Iris pigment epithelial cell (primary cell): ENCODE results near the gene MAPK7.
"Not testable (repeated sequence)": the region's sequence is repeated elsewhere in the genome, so short reads cannot be mapped to it uniquely, and the experiment has no call there.

Source experiments
- DNase-seq: peaks from one replicate; pipeline ENCODE4 v3.0.0-alpha.2; 2011; ENCODE audit warnings: low read depth

The MAPK7 gene

GRCh38 chr17:19343256-19343630, 35.1 kb upstream of the MAPK7 start:
- DNase-seq, result no peak

- no peak for DNase-seq
These were observed 34.6 kb upstream of the MAPK7 start for GRCh38 chr17:19343671-19344151.

GRCh38 chr17:19344311-19345066, 33.8 kb upstream of the MAPK7 start:
- DNase-seq, result no peak

DNA sequence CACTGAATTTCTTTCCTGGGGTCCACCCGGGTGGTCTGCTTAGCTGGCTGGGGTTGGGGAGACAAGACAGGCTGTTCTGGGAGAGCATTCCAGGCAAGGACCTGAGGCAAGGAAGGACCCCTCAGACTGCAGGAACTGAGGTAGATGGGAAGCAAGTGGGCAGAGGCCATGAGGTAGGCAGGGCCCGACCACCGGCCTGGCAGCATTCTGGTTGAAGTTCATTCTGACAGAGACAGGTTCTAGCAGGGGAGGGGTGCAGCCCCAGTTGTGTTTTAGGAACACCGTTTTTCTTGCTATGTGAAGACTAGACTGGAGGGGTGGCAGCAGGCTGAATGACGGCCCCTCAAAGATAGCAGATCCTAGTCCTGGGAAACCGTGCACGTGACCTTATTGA, 33.2 kb upstream of the MAPK7 start:
- DNase-seq, result no peak

DNA sequence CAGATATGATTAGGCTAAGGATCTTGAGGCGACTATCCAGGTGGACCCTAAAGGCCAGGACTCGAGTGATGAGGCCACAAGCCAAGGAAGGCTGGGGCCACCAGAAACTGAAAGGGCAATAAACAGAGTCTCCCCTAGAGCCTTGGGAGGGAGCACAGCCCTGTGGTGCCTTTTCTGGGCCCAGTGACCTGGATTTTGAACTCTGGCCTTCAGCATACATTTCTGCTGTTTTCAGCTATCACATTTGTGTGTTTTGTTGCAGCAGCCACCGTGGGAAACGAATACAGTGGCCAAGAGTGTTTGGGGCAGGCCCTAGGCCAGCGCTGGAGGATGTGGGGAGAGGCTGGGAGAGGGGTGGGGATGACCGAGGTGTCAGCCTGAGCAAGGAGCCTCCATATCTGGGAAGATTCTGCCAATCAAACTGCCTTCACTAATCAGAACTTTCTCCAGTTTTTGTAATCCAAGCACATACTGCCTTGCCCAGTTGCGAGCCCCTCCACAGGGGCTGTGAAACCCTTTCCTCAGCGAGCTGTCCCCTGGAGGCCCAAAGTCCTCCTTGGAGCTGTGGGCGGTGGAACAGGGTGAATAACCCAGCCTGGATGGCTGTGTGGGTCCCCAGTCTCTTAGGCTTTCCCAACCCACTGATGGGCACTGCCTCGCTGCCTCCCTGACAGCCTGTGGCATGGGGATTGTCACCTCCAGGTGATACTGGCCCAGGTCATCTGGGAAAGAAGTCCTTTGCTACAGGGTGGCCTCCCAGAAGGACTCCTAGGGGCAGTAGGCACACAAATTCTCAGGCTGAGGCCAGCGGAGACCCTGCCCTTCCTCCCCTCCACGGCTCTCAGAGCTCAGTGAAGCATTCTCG, 32.6 kb upstream of the MAPK7 start:
- DNase-seq, result no peak

GRCh38 chr17:19346351-19347255, 31.7 kb upstream of the MAPK7 start:
- peak; percentile 84 for DNase-seq

DNA sequence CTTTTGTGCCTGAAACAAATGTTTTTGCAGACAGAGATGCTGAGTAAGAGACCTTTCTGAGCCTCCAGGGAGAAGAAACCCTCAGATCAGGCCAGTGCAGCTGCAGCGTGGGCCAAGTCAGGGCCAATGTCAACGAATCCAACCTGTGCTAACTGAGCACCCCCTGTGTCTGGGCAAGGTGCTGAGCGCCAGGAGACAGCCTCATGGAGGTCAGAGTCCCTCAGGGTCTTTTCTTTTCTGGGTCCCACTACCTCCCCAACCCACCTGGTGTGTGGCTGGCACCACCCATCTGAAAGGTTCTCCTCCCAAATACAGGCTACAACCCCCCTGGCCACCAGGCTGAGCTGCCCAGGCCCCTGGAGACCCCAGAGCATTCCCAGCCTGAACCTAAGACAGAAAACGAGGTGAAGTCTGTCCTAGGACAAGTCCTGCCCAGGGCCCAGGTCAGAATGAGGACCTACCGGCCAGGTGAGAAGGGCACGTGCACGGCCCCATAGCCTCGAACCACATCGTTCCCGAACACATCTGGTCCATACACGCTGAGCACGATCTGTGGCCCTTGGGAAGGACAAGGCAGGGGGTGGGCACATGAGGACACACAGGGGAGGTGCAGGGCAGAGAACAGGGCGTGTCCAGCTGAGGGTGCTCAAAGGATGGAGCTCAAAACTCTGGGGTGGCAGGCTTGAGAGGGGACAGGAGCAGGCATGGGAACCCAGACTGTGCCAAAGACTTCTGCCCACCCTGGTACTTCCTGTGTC, 30.8 kb upstream of the MAPK7 start:
- no peak for DNase-seq

GRCh38 chr17:19348081-19348650, 30.1 kb upstream of the MAPK7 start:
- no peak for DNase-seq

- DNase-seq, result no peak
These were observed 29.5 kb upstream of the MAPK7 start for GRCh38 chr17:19348806-19349205.

DNA sequence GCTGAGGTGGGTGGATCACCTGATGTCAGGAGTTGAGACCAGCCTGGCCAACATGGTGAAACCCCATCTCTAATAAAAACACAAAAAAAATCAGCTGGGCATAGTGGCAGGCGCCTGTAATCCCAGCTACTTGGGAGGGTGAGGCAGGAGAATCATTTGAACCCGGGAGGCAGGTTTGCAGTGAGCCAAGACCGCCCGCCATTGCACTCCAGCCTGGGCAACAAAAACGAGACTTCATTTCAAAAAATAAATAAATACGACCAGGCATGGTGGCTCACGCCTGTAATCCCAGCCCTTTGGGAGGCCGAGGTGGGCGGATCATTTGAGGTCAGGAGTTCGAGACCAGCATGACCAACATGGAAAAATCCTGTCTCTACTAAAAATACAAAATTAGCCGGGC, 24.9 kb upstream of the MAPK7 start:
- not testable (repeated sequence) for DNase-seq

- DNase-seq, result no peak
These were observed 23.6 kb upstream of the MAPK7 start for GRCh38 chr17:19354748-19355147.

DNA sequence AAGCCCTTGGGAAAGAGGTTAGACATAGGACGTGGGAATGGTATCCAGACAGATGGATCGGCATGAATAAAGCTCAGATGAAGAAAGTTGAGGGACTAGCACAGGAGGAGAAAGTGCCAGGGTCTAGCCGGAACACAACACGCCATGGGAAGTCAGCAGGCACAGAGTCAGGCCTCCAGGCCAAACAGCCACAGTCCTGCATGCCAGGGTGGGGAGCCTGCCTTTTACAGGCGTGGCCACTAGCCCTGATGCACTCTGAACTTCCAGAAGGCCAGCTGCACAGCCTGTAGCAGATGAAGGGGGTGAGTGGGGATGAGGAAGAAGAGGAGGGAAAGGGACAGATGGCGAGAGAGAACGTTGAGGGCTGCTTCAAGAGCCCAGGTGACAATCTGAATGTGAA, 20.9 kb upstream of the MAPK7 start:
- no peak for DNase-seq

DNA sequence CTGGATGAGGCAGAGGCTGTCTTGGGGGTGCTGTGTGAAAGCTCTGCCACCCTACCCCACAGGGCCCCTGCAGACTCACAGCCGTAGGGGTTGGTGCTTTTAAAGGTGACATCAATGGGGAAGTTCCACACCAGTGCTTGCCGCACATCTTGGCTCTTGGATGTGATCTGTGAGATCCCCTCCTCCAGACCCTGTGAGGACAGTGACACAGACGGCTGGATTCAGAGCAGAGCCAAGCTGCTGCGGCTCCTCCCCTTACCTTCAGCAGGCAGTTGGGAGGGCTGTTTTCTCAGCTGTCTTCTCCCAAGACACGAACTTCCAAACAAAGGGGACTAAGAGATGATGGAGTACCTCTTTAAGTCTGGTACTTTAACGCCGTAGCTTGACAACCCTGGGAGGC, 20.5 kb upstream of the MAPK7 start:
- no peak for DNase-seq

DNA sequence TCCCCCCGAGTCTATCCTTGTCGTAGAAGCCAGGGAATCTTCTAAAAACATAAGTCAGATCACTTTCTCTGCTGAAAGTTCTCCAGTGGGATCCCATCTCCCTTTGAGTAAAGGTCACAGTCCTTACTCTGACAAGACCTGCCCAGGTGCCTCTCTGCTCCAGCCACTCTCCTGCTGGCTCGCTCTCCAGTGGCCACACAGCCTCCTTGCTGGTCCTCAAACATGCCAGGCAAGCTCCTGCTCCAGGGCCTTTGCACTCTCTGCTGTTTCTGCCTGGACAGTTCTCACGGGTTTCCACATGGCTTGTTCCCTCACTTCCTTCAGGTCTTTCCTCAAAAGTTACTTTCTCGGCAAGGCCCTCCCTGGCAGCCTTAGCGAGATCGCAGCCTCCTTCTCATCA, 19.1 kb upstream of the MAPK7 start:
- no peak for DNase-seq

- no peak for DNase-seq
These were observed 18.4 kb upstream of the MAPK7 start for GRCh38 chr17:19359856-19360255.

- DNase-seq, result no peak
These were observed 17.5 kb upstream of the MAPK7 start for GRCh38 chr17:19360772-19361171.

GRCh38 chr17:19361326-19361725, 17.0 kb upstream of the MAPK7 start:
- DNase-seq, result no peak

DNA sequence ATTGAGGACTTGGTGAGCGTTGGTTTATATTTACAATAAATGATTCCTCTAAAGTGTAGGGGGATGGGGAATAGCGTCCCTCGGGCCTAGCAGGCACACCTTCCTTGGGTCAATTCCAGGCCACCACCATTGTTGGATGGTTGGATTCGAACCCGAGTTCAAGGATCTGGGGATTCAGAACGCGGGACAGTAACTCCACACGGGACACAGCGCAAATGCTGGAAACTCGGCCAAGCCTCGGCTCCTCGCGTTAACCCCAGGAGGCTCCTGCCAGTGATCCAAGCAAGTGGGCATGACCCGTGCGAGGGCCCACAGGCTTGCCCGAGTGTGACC, 16.4 kb upstream of the MAPK7 start:
- DNase-seq, result no peak

DNA sequence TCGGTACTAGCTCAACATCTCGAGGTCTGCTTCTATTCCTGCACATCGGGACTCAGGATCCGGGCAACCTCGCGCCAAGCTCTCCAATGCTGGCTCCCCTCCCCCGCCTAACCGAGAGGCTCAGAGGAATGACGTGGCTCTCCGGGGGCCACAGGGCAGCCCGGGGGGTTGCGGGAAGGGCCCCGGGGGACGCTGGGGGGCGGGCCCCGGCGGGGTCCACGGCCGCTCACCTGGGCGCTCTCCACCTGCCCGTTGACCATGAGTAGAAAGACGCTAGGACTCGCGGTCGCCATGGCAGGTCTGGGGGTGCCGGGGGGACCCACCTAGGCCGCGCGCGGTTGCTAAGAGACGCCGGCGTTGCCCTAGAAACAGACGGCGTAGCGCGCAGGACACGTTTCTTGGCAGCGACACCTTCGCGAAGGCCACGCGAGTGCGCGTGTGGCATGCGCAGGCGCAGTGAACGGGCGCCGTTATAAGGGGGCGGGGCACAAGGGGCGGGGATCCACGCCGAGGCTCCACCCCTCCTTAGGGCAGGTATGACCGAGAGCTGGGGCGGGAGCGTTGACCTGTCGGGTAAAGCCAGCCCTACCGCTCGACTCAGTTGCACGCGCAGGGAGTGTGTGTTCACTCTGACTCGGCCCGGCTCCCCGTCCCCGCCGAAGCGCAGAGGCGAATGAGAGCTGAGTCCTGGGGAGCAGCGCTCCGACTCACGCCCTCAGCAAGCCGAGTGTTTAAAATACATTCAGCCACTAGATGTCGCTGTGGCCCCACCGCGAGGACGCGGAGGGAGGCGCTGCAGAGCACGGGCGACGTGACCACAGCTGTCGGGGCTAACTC, 15.8 kb upstream of the MAPK7 start, which contains the start of gene B9D1:
Gene B9D1, minus strand, starts transcription at position 447 of the 837 bp plus-strand sequence. Its CDS starts 154 bp downstream, at position 293.
- peak; percentile 86 for DNase-seq

- no peak for DNase-seq
These were observed 15.2 kb upstream of the MAPK7 start for GRCh38 chr17:19363114-19363438.
